ENCODE results near the gene GPR176.

The GPR176 gene

DNA sequence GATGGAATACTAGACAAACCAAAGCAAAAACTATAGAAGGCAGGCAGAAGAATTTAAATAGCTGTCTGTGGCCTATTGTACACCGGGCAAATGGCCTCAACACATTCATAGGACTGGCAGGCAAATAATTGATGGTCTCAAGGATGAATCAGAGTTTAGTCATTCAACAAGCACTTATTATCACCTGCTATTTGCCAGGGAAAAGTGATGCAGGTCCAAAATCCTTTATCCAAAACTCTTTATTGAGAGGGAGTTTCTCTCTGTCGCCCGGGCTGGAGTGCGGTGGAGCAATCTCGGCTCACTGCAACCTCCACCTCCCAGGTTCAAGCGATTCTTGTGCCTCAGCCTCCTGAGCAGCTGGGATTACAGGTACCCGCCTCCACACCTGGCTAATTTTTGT lies 16.1 kb upstream of the GPR176 start:
- TF ChIP-seq, protein P1, sequence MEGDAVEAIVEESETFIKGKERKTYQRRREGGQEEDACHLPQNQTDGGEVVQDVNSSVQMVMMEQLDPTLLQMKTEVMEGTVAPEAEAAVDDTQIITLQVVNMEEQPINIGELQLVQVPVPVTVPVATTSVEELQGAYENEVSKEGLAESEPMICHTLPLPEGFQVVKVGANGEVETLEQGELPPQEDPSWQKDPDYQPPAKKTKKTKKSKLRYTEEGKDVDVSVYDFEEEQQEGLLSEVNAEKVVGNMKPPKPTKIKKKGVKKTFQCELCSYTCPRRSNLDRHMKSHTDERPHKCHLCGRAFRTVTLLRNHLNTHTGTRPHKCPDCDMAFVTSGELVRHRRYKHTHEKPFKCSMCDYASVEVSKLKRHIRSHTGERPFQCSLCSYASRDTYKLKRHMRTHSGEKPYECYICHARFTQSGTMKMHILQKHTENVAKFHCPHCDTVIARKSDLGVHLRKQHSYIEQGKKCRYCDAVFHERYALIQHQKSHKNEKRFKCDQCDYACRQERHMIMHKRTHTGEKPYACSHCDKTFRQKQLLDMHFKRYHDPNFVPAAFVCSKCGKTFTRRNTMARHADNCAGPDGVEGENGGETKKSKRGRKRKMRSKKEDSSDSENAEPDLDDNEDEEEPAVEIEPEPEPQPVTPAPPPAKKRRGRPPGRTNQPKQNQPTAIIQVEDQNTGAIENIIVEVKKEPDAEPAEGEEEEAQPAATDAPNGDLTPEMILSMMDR (conservative IDR thresholded peaks at IDR 0.05): no peak
- H3K27ac ChIP-seq: no peak overlapping the region

DNA sequence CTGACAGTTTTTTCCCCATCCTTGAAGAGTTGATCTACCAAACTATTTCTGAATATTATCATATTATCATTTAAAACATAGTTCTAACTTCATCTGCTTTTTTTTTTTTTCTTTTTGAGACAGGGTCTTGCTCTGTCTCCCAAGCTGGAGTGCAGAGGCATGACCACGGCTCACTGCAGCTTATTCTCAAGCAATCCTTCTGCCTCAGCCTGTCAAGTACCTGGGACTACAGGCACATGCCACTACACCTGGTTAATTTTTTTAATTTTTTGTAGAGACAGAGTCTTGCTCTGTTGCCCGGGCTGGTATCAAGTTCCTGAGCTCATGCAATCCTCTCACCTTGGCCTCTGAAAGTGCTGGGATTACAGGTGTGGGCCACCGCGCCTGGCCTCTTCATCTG lies 15.2 kb upstream of the GPR176 start:
- H3K27ac ChIP-seq: peak overlapping the region; percentile 87
- TF ChIP-seq, protein P1 (conservative IDR thresholded peaks at IDR 0.05): no peak

DNA sequence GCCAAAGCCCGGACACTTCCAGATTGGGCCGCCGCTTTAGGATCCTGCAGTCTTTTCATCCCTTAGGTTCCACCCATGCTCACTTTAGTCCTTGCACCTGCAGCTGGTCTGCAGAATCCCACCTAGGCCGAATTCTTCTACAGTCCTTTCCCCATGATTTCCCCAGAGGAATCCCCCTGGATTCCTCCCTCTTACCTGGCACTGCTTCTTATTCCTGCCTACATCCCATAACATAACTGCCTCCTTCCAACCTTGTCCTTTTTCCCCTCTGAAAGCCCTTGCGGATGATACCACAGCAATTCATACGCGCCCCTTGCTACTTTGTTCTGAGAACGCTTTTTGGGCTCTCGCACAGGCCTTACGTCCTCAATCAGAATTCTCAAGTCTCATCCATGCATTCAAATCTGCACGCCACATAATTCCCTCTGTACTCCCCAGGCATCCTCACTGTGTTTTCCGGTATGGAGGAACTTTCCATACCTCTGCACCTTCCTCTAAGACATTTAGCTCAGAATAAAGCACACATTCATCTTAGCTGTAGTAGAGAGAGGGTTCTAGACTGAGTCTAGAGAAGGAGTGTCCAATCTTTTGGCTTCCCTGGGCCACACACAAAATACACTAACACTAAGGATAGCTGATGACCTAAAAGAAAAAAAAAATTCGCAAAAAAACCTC lies 14.5 kb upstream of the GPR176 start:
- peak overlapping the region; percentile 87 for H3K27ac ChIP-seq
- TF ChIP-seq, protein P1 (conservative IDR thresholded peaks at IDR 0.05): no peak

DNA sequence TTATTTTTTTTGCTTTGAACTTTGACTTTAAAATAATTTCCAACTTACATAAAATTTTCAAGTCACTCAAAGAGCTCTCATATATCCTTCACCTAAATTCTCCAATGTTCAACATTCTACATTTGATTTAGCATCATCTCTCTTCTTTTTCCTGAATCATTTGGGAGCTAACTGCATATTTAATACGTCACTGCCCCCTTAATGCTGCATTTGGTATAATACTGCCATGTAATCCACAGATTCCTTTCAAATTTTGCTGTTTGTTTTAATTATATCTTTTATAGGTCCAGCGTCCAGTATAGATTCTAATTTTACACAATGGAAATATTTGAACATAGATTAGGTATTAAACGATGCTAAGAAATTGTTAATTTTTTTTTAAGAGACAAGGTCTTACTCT lies 11.5 kb upstream of the GPR176 start:
- H3K27ac ChIP-seq: no peak overlapping the region
- TF ChIP-seq, protein P1 (conservative IDR thresholded peaks at IDR 0.05): no peak

DNA sequence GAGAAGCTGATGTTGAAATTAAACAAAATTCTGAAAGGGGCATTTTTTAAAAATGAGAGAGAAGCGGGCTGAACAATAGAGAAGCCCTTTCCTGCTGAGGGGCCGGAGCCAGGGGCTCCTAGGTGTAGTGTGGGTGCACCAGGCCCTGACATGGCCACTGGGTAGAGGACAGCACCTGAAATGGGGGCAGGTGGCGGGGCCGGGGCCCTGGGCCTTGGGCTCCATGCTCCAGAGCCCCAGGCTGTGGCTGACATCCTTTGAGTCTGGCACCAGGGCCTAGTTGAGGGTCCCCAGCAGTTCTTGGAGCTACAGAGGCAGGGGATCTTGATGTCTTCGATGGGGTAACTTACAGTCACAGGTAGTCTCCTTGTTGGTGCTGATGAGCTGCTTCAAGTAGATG lies 6.5 kb upstream of the GPR176 start:
- no peak overlapping the region for H3K27ac ChIP-seq
- TF ChIP-seq, protein P1 (conservative IDR thresholded peaks at IDR 0.05): no peak

- TF ChIP-seq, protein P1 (conservative IDR thresholded peaks at IDR 0.05): no peak
- no peak overlapping the region for H3K27ac ChIP-seq
These were observed 5.2 kb upstream of the GPR176 start for GRCh38 chr15:39925112-39925842.

- no peak overlapping the region for H3K27ac ChIP-seq
- TF ChIP-seq, protein P1 (conservative IDR thresholded peaks at IDR 0.05): no peak
These were observed 4.4 kb upstream of the GPR176 start for GRCh38 chr15:39924437-39924836.
